HL-60 (cell line): ENCODE data around the gene GPNMB.
A peak's percentile ranks its signal among the peaks of the same experiment; 100 is the strongest.

Experiments used
- DNase-seq, 2 experiments: peaks; one replicate each; pipeline ENCODE4 v3.0.0-alpha.2; 2010 to 2020; ENCODE audit warnings: low read depth in 1 of 2, low spot score in 1 of 2
- H3K27ac ChIP-seq: fragments of 250-450 bp; sonication (Bioruptor Pico); replicated peaks from 2 replicates; pipeline ENCODE4 v1.5.1; 2020; ENCODE audit warnings: mild to moderate bottlenecking, moderate library complexity
- H3K27me3 ChIP-seq: fragments of 250-450 bp; sonication (Bioruptor Pico); 2 replicates; pipeline ENCODE4 v1.5.1; 2021; ENCODE audit warnings: mild to moderate bottlenecking, moderate library complexity; ENCODE audit not compliant: insufficient read depth, poor library complexity, severe bottlenecking
- H3K4me3 ChIP-seq: replicated peaks from 2 replicates; pipeline ENCODE4 v1.5.1; 2011; ENCODE audit warnings: mild to moderate bottlenecking, control low read depth, low read length; ENCODE audit not compliant: insufficient read depth
- GABPA ChIP-seq: IDR thresholded peaks from 2 replicates; pipeline ENCODE4 v1.6.1; 2012; ENCODE audit warnings: low read depth
- POLR2AphosphoS5 ChIP-seq: IDR thresholded peaks from 2 replicates; pipeline ENCODE4 v1.6.1; 2012; ENCODE audit warnings: low read depth
- REST ChIP-seq: IDR thresholded peaks from 2 replicates; pipeline ENCODE4 v1.6.1; 2012; ENCODE audit warnings: low read depth; ENCODE audit not compliant: insufficient replicate concordance
- SPI1 ChIP-seq: IDR thresholded peaks from 2 replicates; pipeline ENCODE4 v1.6.1; 2012; ENCODE audit warnings: low read depth, mild to moderate bottlenecking, borderline replicate concordance
- TF ChIP-seq, protein P1 (sequence below): IDR thresholded peaks from one replicate; pipeline ENCODE4 v1.5.1; 2011; ENCODE audit warnings: low read length, control low read depth, inconsistent platforms; ENCODE audit not compliant: insufficient read depth

GPNMB gene

GRCh38 chr7:23205577-23205908 lies 41.0 kb upstream of the GPNMB start:
- TF ChIP-seq GABPA, result no peak
- no peak for TF ChIP-seq REST
- no peak for TF ChIP-seq POLR2AphosphoS5
- TF ChIP-seq, protein P1, sequence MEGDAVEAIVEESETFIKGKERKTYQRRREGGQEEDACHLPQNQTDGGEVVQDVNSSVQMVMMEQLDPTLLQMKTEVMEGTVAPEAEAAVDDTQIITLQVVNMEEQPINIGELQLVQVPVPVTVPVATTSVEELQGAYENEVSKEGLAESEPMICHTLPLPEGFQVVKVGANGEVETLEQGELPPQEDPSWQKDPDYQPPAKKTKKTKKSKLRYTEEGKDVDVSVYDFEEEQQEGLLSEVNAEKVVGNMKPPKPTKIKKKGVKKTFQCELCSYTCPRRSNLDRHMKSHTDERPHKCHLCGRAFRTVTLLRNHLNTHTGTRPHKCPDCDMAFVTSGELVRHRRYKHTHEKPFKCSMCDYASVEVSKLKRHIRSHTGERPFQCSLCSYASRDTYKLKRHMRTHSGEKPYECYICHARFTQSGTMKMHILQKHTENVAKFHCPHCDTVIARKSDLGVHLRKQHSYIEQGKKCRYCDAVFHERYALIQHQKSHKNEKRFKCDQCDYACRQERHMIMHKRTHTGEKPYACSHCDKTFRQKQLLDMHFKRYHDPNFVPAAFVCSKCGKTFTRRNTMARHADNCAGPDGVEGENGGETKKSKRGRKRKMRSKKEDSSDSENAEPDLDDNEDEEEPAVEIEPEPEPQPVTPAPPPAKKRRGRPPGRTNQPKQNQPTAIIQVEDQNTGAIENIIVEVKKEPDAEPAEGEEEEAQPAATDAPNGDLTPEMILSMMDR, result no peak
- no peak for TF ChIP-seq SPI1
- DNase-seq, result no peak
- Histone ChIP-seq H3K27me3 (no peaks in the 10 kb centered on the region), H3K4me3 (no peak overlapping the region), H3K27ac (no peak overlapping the region)

GRCh38 chr7:23205909-23206767 lies 40.4 kb upstream of the GPNMB start:
- no peak overlapping the region for H3K27ac ChIP-seq
- TF ChIP-seq REST (no peak), POLR2AphosphoS5 (no peak), SPI1 (no peak), GABPA (no peak)
- TF ChIP-seq, protein P1, result no peak
- no peak for DNase-seq
- H3K4me3 ChIP-seq, result no peak overlapping the region
- no peaks in the 10 kb centered on the region for H3K27me3 ChIP-seq

- Histone ChIP-seq H3K27ac (peak overlapping the region; percentile 33), H3K27me3 (no peaks in the 10 kb centered on the region), H3K4me3 (no peak overlapping the region)
- TF ChIP-seq GABPA (no peak), SPI1 (peak; percentile 58; the same call in 1 of the 2 replicates), POLR2AphosphoS5 (no peak), REST (no peak)
- TF ChIP-seq, protein P1, result no peak
- DNase-seq, result peak in 1 of 2 experiments; percentile 67
Observed at GRCh38 chr7:23207021-23207420, 39.6 kb upstream of the GPNMB start.
